Activated B cell treated with CpG ODN at 0.5 μM for 24 hours (primary cell): ENCODE measurements around the gene GPBAR1. TPM values are rescaled to one million over a fixed set of nuclear protein-coding genes. Genes with fewer than 3 reads are reported as not detected.

ENCODE experiments used
- ATAC-seq: fragments of 200-7000 bp; cut with Tn5 transposase; one replicate; pipeline ENCODE4 v1.10.0; 2021; ENCODE audit warnings: low read depth, mild to moderate bottlenecking, moderate library complexity
- CTCF ChIA-PET: fragments of 350-600 bp; sonication (Branson Sonifier 250); formaldehyde crosslinking; loops from one replicate; lab custom pipeline; 2021; ENCODE audit warnings: antibody characterized with exemption; lab: Charles Lee
- POLR2A ChIA-PET: fragments of 350-600 bp; sonication (Branson Sonifier 250); formaldehyde crosslinking; loops from one replicate; lab custom pipeline; 2021; ENCODE audit warnings: antibody characterized with exemption; lab: Charles Lee
- DNase-seq: peaks from one replicate; pipeline ENCODE4 v3.0.0; 2022
- H3K27ac Mint-ChIP-seq: one replicate; pipeline ENCODE4 v1.8.0; 2020; ENCODE audit warnings: mixed read lengths
- H3K27me3 Mint-ChIP-seq: one replicate; pipeline ENCODE4 v1.8.0; 2021; ENCODE audit warnings: mixed read lengths
- H3K36me3 Mint-ChIP-seq: one replicate; pipeline ENCODE4 v1.8.0; 2021; ENCODE audit warnings: low read depth, mixed read lengths
- H3K4me1 Mint-ChIP-seq: one replicate; pipeline ENCODE4 v1.8.0; 2021; ENCODE audit warnings: mixed read lengths
- H3K4me3 Mint-ChIP-seq: one replicate; pipeline ENCODE4 v1.8.0; 2020; ENCODE audit warnings: mild to moderate bottlenecking, mixed read lengths
- H3K9me3 Mint-ChIP-seq: one replicate; pipeline ENCODE4 v1.8.0; 2020; ENCODE audit warnings: mixed read lengths
- CTCF ChIP-seq: fragments of 200-600 bp; IDR thresholded peaks from one replicate; pipeline ENCODE4 v1.8.0; 2022; ENCODE audit warnings: antibody characterized with exemption, mild to moderate bottlenecking
- intact Hi-C: fragments of 100-400 bp; cut with micrococcal nuclease; formaldehyde crosslinking; loops from one replicate; pipeline ENCODE4 v1.15.1; 2024
- total RNA-seq: library from RNA; stranded (reverse); gene quantifications from 2 replicates; pipeline ENCODE4 v1.2.3, GENCODE V29; 2022

Gene GPBAR1
- total RNA-seq, 1 donor from 2014 or later, result 0.67 TPM

- DNase-seq (peak; percentile 63), ATAC-seq (peak; percentile 73)
- H3K4me3 Mint-ChIP-seq, result peak overlapping the region; percentile 77
- peaks cover 18% of the 10 kb centered on the region for H3K36me3 Mint-ChIP-seq
- no peaks in the 10 kb centered on the region for H3K27me3 Mint-ChIP-seq
- CTCF ChIA-PET, result interaction anchor here (0.8 to 11.6 kb wide), 4 partner anchors 14 to 110 kb away, joined by 3 to 138 read pairs (median 8); partner anchors contain the start of genes AAMP and PNKD
- POLR2A ChIA-PET, result interaction anchor here (0.5 to 4.7 kb wide), 15 partner anchors 13 to 1085 kb away, joined by 3 to 56 read pairs (median 4); partner anchors contain the start of genes AAMP, ARPC2, BCS1L and CTDSP1
- intact Hi-C loops, result loop anchor here (1.0 to 2.0 kb wide), 4 partner anchors 15 to 282 kb away; partner anchors contain the start of genes CNOT9 and USP37
- no peak for TF ChIP-seq CTCF
- peak overlapping the region; percentile 94 for H3K27ac Mint-ChIP-seq
- no peaks in the 10 kb centered on the region for H3K9me3 Mint-ChIP-seq
- peaks cover 91% of the 10 kb centered on the region for H3K4me1 Mint-ChIP-seq
Measured at GRCh38 chr2:218286570-218287459, 26.0 kb downstream of the GPBAR1 start.

- Mint-ChIP-seq H3K4me1 (peaks cover 92% of the 10 kb centered on the region), H3K27me3 (no peaks in the 10 kb centered on the region), H3K36me3 (peaks cover 4% of the 10 kb centered on the region), H3K9me3 (no peaks in the 10 kb centered on the region), H3K27ac (peak overlapping the region; percentile 92), H3K4me3 (peak overlapping the region; percentile 83)
- no peak for TF ChIP-seq CTCF
- intact Hi-C loops, result loop anchor here (5.0 kb wide), 3 partner anchors 358 to 608 kb away; partner anchors contain the start of gene TTLL4
- DNase-seq, result no peak
- ChIA-PET POLR2A (interaction anchor here (1.5 to 7.2 kb wide), 6 partner anchors 17 to 115 kb away, joined by 4 to 97 read pairs (median 6); partner anchors contain the start of genes AAMP, ARPC2, CTDSP1 and PNKD), CTCF (interaction anchor here (1.1 to 11.6 kb wide), 6 partner anchors 10 to 107 kb away, joined by 5 to 138 read pairs (median 5); partner anchors contain the start of genes AAMP, CATIP and PNKD)
- ATAC-seq, result no peak
Measured at GRCh38 chr2:218289639-218290315, 29.0 kb downstream of the GPBAR1 start.

GRCh38 chr2:218290316-218291261 is 29.8 kb downstream of the GPBAR1 start:
- intact Hi-C loops, result loop anchor here (1.0 to 5.0 kb wide), 7 partner anchors 18 to 607 kb away; partner anchors contain the start of genes ARPC2 and TTLL4
- H3K27me3 Mint-ChIP-seq, result no peaks in the 10 kb centered on the region
- peak overlapping the region; percentile 83 for H3K4me3 Mint-ChIP-seq
- no peaks in the 10 kb centered on the region for H3K36me3 Mint-ChIP-seq
- DNase-seq, result peak; percentile 66
- ChIA-PET CTCF (interaction anchor here (1.1 to 11.6 kb wide), 9 partner anchors 9 to 111 kb away, joined by 3 to 138 read pairs (median 5); partner anchors contain the start of genes AAMP, CATIP and PNKD), POLR2A (interaction anchor here (0.6 to 7.2 kb wide), 18 partner anchors 18 to 1097 kb away, joined by 3 to 97 read pairs (median 4); partner anchors contain the start of genes AAMP, ARPC2, CTDSP1 and DNPEP)
- H3K4me1 Mint-ChIP-seq, result peaks cover 91% of the 10 kb centered on the region
- ATAC-seq, result peak; percentile 59
- no peaks in the 10 kb centered on the region for H3K9me3 Mint-ChIP-seq
- H3K27ac Mint-ChIP-seq, result peak overlapping the region; percentile 92
- no peak for TF ChIP-seq CTCF

GRCh38 chr2:218291318-218292047 is 30.7 kb downstream of the GPBAR1 start:
- TF ChIP-seq CTCF, result no peak
- DNase-seq, result no peak
- Mint-ChIP-seq H3K4me3 (peak overlapping the region; percentile 83), H3K27ac (peak overlapping the region; percentile 92), H3K27me3 (no peaks in the 10 kb centered on the region), H3K9me3 (no peaks in the 10 kb centered on the region), H3K36me3 (no peaks in the 10 kb centered on the region), H3K4me1 (peaks cover 82% of the 10 kb centered on the region)
- ATAC-seq, result no peak
- intact Hi-C loops, result loop anchor here (1.0 to 5.0 kb wide), 12 partner anchors 10 to 606 kb away; partner anchors contain the start of genes ARPC2, CATIP and TTLL4
- ChIA-PET POLR2A (interaction anchor here (0.8 to 7.2 kb wide), 17 partner anchors 18 to 1096 kb away, joined by 3 to 97 read pairs (median 5); partner anchors contain the start of genes AAMP, ARPC2, CTDSP1 and DNPEP), CTCF (interaction anchor here (1.1 to 11.6 kb wide), 8 partner anchors 8 to 110 kb away, joined by 3 to 138 read pairs (median 5); partner anchors contain the start of genes AAMP, CATIP and PNKD)
